ENCODE data around the gene ZNF428.

DNA sequence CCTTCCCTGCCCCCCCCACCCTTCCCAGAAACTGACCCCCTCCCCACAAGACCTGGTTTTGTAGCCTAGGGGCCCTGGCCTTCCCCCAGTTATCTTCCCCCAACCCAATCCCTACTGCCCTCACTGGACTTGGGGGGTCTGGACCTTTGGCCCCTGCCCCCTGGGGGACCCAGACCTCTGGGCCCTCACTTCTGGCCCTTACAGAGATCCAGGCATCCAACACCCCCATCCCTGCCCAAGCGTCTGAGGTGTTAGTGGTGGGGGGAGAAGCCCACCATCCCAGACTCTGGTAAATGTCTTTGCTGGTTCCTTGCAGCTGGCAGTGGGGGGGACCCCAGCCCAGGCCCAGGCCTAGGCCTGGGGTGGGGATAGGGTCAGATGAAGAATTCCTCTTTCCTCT lies 3.5 kb upstream of the ZNF428 start:
- TF ChIP-seq, protein P1, sequence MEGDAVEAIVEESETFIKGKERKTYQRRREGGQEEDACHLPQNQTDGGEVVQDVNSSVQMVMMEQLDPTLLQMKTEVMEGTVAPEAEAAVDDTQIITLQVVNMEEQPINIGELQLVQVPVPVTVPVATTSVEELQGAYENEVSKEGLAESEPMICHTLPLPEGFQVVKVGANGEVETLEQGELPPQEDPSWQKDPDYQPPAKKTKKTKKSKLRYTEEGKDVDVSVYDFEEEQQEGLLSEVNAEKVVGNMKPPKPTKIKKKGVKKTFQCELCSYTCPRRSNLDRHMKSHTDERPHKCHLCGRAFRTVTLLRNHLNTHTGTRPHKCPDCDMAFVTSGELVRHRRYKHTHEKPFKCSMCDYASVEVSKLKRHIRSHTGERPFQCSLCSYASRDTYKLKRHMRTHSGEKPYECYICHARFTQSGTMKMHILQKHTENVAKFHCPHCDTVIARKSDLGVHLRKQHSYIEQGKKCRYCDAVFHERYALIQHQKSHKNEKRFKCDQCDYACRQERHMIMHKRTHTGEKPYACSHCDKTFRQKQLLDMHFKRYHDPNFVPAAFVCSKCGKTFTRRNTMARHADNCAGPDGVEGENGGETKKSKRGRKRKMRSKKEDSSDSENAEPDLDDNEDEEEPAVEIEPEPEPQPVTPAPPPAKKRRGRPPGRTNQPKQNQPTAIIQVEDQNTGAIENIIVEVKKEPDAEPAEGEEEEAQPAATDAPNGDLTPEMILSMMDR (conservative IDR thresholded peaks at IDR 0.05; ENCODE audit: low read depth in 2 of 2) = no peak
- TF ChIP-seq EZH2phosphoT487 (IDR thresholded peaks at IDR 0.05; ENCODE audit: unreplicated experiment) = no peak
- TF ChIP-seq EZH2 (IDR thresholded peaks at IDR 0.05; ENCODE audit: low read depth, unreplicated experiment) = no peak
- TF ChIP-seq JUNB (IDR thresholded peaks at IDR 0.05; ENCODE audit: unreplicated experiment) = no peak
- TF ChIP-seq, protein P2, sequence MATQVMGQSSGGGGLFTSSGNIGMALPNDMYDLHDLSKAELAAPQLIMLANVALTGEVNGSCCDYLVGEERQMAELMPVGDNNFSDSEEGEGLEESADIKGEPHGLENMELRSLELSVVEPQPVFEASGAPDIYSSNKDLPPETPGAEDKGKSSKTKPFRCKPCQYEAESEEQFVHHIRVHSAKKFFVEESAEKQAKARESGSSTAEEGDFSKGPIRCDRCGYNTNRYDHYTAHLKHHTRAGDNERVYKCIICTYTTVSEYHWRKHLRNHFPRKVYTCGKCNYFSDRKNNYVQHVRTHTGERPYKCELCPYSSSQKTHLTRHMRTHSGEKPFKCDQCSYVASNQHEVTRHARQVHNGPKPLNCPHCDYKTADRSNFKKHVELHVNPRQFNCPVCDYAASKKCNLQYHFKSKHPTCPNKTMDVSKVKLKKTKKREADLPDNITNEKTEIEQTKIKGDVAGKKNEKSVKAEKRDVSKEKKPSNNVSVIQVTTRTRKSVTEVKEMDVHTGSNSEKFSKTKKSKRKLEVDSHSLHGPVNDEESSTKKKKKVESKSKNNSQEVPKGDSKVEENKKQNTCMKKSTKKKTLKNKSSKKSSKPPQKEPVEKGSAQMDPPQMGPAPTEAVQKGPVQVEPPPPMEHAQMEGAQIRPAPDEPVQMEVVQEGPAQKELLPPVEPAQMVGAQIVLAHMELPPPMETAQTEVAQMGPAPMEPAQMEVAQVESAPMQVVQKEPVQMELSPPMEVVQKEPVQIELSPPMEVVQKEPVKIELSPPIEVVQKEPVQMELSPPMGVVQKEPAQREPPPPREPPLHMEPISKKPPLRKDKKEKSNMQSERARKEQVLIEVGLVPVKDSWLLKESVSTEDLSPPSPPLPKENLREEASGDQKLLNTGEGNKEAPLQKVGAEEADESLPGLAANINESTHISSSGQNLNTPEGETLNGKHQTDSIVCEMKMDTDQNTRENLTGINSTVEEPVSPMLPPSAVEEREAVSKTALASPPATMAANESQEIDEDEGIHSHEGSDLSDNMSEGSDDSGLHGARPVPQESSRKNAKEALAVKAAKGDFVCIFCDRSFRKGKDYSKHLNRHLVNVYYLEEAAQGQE (IDR thresholded peaks at IDR 0.05; ENCODE audit: unreplicated experiment) = no peak
- no peak for TF ChIP-seq POLR2AphosphoS5 (IDR thresholded peaks at IDR 0.05; ENCODE audit: low read depth)
- TF ChIP-seq, protein P3, sequence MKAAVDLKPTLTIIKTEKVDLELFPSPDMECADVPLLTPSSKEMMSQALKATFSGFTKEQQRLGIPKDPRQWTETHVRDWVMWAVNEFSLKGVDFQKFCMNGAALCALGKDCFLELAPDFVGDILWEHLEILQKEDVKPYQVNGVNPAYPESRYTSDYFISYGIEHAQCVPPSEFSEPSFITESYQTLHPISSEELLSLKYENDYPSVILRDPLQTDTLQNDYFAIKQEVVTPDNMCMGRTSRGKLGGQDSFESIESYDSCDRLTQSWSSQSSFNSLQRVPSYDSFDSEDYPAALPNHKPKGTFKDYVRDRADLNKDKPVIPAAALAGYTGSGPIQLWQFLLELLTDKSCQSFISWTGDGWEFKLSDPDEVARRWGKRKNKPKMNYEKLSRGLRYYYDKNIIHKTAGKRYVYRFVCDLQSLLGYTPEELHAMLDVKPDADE (IDR thresholded peaks at IDR 0.05) = no peak
- no peak for TF ChIP-seq ZNF331 (CRISPR knock-in tag; IDR thresholded peaks at IDR 0.05; ENCODE audit: low read depth)
- no peak for TF ChIP-seq CREB1 (CRISPR knock-in tag; IDR thresholded peaks at IDR 0.05; ENCODE audit: low read depth)
- TF ChIP-seq ZNF114 (CRISPR knock-in tag; IDR thresholded peaks at IDR 0.05) = no peak
- TF ChIP-seq, protein P4, sequence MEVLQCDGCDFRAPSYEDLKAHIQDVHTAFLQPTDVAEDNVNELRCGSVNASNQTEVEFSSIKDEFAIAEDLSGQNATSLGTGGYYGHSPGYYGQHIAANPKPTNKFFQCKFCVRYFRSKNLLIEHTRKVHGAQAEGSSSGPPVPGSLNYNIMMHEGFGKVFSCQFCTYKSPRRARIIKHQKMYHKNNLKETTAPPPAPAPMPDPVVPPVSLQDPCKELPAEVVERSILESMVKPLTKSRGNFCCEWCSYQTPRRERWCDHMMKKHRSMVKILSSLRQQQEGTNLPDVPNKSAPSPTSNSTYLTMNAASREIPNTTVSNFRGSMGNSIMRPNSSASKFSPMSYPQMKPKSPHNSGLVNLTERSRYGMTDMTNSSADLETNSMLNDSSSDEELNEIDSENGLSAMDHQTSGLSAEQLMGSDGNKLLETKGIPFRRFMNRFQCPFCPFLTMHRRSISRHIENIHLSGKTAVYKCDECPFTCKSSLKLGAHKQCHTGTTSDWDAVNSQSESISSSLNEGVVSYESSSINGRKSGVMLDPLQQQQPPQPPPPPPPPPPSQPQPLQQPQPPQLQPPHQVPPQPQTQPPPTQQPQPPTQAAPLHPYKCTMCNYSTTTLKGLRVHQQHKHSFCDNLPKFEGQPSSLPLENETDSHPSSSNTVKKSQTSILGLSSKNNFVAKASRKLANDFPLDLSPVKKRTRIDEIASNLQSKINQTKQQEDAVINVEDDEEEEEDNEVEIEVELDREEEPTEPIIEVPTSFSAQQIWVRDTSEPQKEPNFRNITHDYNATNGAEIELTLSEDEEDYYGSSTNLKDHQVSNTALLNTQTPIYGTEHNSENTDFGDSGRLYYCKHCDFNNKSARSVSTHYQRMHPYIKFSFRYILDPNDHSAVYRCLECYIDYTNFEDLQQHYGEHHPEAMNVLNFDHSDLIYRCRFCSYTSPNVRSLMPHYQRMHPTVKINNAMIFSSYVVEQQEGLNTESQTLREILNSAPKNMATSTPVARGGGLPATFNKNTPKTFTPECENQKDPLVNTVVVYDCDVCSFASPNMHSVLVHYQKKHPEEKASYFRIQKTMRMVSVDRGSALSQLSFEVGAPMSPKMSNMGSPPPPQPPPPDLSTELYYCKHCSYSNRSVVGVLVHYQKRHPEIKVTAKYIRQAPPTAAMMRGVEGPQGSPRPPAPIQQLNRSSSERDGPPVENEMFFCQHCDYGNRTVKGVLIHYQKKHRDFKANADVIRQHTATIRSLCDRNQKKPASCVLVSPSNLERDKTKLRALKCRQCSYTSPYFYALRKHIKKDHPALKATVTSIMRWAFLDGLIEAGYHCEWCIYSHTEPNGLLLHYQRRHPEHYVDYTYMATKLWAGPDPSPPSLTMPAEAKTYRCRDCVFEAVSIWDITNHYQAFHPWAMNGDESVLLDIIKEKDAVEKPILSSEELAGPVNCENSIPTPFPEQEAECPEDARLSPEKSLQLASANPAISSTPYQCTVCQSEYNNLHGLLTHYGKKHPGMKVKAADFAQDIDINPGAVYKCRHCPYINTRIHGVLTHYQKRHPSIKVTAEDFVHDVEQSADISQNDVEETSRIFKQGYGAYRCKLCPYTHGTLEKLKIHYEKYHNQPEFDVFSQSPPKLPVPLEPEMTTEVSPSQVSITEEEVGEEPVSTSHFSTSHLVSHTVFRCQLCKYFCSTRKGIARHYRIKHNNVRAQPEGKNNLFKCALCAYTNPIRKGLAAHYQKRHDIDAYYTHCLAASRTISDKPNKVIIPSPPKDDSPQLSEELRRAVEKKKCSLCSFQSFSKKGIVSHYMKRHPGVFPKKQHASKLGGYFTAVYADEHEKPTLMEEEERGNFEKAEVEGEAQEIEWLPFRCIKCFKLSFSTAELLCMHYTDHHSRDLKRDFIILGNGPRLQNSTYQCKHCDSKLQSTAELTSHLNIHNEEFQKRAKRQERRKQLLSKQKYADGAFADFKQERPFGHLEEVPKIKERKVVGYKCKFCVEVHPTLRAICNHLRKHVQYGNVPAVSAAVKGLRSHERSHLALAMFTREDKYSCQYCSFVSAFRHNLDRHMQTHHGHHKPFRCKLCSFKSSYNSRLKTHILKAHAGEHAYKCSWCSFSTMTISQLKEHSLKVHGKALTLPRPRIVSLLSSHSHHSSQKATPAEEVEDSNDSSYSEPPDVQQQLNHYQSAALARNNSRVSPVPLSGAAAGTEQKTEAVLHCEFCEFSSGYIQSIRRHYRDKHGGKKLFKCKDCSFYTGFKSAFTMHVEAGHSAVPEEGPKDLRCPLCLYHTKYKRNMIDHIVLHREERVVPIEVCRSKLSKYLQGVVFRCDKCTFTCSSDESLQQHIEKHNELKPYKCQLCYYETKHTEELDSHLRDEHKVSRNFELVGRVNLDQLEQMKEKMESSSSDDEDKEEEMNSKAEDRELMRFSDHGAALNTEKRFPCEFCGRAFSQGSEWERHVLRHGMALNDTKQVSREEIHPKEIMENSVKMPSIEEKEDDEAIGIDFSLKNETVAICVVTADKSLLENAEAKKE (CRISPR knock-in tag; IDR thresholded peaks at IDR 0.05) = no peak
- TF ChIP-seq STAT1 (IDR thresholded peaks at IDR 0.05; ENCODE audit: unreplicated experiment) = no peak
